COLO668 (cell line): ENCODE data around the gene FGF4.
"Not testable (repeated sequence)": the region's sequence is repeated elsewhere in the genome, so short reads cannot be mapped to it uniquely, and the experiment has no call there.

ENCODE experiments used
- DNase-seq: peaks from one replicate; lab custom pipeline; 2025; ENCODE audit not compliant: unreplicated experiment; lab: John Stamatoyannopoulos, UW

Gene FGF4

GRCh38 chr11:69773626-69774353, 1.4 kb downstream of the FGF4 start:
- no peak for DNase-seq

DNA sequence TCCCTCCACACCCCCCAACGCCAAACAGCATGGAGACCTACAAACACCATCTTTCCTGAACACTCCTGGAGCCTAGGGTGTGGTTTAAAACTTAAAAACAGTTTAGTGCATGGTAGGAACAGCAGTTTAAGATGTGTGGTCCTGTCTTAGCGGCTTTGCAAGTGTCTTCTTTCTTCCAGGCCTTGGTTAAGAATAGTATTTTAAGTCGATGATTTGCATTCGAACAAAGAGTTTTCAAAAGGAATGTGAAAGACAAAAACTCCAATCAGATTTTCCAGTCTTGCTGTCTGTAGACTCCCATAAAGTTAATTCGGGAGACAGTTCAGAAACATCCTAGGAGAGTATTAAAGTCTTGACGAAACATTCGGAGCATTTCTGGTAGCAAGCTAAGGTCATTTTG, 3.7 kb downstream of the FGF4 start:
- DNase-seq: no peak

- DNase-seq: no peak
Observed at GRCh38 chr11:69770540-69770939, 4.6 kb downstream of the FGF4 start.

DNA sequence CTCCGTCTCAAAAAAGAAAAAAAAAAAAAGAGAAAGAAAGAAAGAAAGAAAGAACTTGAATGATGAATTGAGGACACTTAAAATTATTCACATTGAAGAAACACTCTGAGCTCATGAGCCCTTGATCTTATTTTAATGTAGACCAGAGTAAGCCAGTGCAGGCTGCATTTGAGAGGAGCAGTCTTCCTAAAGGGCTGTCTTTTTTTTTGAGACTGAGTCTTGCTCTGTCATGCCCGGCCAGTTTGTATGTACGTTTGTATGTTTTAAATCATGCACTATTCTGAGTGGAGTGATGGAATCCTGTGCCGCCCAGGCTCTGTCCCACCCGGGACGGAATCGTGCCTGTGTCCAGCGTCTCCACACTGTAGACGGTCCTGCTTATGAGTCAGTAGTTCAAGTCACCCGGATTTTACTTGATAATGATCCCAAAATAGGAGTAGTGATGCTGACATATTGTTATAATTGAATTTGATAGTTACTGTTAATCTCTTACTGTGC, 9.6 kb downstream of the FGF4 start:
- DNase-seq: no peak

- not testable (repeated sequence) for DNase-seq
Observed at GRCh38 chr11:69764918-69765317, 10.2 kb downstream of the FGF4 start.

- DNase-seq: no peak
Observed at GRCh38 chr11:69760319-69760718, 14.8 kb downstream of the FGF4 start.

DNA sequence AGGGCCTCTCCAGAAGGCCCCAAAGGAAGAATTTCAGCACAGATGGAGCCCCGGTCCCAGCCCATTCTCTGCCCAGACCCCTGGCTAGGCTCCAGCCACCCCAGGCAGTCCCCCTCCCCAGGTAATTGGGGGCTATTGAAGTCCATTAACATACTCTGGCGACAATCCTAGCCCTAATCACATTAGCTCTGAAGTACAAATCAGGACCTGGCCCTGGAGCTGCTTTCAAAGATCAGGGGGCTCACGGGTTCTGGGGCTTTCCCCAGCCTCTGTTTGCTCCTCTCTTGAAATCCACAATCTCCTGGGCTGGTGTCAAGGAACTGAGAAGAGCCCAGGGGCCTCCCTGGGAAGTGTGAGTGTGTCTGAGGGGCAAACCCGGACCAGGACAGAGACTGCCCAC, 22.3 kb downstream of the FGF4 start:
- DNase-seq: no peak

DNA sequence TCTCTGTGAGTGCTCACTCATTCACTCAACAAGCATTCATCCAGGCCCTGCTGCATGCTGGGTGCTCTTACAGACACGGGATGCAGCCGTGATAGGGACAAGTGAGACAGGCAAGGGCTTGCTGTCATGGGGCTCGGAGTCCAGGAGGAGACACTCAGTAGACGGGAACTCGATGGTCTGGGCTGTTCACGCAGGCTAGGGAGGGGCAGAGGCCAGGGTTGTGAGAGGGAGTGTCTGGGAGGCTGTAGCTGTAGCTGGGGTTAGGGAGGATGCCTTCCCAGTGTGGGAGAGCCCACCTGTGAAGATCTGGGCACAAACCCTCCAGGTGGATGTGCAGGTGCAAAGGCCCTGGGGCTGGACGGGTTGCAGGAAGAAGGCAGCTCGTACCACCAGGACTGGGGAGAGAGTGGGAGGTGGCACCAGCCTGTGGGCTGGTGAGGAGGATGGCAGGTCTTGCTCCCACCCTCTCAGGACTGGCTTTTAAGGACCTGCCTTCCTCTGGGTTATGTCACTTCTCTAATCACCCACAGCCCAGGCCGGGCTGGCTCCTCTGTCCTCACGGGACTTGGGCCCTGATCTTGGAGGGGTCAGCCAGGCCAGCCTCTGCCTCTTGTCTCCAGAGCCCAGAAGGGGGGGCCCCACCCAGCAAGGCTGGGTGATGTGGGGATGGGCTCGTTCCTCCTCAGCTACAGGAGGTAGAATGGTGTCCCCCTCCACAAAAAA, 24.1 kb downstream of the FGF4 start:
- DNase-seq: no peak

GRCh38 chr11:69750108-69750850, 24.9 kb downstream of the FGF4 start:
- DNase-seq: no peak

DNA sequence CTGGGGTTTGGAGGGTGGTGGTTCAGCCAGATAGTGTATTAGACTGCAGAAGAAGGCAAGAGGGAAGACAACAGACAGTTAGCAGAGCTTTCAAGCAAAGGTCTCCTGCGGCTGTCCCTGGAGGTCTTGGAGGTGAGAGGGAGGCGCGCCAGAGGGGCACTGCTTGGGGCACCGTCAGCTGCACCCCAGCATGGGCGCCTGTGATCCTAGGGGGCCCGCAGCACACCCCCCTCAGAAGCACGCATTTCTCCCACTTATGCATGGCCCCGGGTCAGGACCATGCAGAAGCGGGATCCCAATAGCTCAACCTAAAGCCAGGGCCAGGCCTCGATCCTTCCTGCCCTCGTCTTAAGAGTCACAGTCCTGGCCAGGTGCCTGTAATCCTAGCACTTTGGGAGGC, 26.5 kb downstream of the FGF4 start:
- no peak for DNase-seq

DNA sequence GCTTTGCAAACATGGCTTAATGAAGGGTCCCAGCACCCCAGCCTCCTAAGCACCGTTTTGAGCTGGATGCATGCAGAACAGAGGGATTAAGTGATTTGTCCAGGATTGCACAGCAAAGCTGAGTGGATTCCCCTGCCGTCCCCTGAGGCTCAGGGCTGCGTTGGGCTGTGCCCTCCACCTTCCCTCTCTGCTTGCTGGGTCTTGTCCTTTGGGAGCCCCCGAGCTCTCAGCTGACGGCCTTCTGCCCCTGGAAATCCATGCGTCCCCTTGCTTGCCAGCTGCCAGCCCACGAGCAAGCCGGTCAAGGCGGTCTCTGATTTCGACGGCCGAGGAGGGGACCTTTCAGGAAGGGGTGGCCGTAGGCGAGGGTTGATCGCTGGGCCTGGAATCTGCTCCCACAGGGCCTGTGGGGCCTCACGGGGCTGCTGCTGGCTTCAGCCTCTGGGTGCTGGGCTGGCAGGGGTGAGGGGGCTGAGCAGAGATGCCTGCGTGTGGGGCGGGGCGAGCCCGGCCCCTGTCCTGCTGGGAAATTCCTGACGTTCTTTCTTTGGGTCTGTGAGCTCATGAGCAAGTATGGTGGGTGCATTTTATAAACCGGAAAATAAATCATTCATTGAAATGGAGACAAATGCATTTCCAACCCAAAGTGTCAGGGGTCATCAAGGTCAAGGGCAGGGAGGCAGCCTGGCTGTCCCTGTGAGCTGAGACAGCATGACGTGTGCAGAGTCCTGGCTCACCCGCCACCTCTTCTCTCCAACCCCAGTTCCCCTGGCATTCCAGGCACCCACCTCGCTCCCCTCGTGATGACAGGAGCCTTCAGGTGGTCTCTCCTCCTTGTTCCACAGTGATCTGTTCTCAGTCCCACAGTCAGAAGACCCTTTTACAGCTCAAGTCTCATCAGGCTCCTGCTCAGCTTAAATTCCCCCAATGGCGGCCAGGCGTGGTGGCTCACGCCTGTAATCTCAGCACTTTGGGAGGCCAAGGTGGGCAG, 28.1 kb downstream of the FGF4 start:
- DNase-seq: no peak

DNA sequence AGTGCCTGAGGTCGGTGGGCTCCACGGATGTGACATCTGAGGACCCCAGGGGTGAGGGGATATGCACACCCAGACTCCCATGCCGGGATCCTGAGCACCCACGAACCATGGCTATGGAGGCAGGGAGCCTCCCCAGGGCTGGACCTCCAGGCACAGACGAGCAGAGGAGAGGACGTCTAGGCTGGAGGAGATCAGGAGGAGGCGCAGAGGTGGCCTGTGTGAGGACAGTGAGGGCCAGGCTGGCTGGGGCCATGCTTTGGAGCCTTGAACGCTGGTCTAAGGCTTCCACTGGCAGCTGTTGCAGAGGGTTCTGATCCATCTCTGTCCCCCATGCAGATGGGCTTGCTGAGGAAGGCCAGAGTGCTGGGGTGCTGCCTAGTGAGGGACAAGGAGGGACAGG, 29.0 kb downstream of the FGF4 start:
- no peak for DNase-seq

- no peak for DNase-seq
Observed at GRCh38 chr11:69745201-69745600, 29.9 kb downstream of the FGF4 start.

DNA sequence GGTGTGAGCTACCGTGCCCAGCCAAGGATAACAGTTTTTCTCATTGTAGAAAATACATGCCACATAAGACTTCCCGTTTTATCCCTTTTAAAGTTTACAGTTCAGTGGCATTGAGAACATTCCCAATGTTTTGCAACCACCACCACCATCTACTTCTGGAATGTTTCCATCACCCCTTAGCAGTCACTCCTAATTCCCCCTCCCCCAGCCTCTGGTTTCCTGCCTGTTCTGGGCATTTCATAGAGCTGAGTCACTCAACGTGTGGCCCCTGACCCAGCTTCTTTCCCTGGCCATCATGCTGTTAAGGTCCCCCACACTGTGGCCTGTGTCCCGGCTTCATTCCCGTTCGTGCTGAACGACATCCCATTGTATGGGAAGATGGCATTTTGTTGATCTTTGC, 30.7 kb downstream of the FGF4 start:
- DNase-seq: no peak

DNA sequence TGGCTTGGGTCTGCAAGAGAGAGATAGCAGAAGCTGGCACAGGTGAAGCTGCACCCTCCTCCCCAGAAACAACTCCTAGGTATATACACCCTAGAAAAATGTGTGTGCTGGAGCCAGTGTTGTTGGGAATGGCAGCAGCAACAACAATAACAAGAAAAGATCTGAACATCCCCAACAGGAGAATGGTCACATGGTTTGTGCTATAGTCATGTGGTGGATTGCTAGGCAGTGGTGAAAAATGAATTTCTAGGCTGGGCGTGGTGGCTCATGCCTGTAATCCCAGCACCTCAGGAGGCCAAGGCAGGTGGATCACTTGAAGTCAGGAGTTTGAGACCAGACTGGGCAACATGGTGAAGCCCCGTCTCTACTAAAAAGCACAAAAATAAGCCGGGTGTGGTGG, 40.3 kb downstream of the FGF4 start:
- no peak for DNase-seq

DNA sequence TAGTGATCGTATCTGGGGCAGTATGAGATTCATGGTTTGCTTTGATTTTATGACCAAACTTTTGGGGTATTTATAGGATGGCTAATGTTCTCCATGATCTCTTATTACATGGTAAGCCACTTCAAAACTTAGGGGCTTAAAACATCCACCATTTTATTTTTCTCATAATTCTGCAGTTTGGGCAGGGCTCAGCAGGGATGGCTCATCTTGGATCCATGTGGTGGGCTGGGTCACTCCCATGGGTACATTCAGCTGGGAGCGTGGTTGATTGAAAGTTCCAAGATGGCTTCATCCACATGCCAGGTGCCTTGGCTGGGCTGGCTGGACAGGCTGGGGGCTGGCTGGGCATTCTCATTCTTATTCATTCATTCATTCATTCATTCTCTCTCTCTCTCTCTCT, 40.8 kb downstream of the FGF4 start:
- no peak for DNase-seq

GRCh38 chr11:69732910-69733309, 42.2 kb downstream of the FGF4 start:
- DNase-seq: no peak

- no peak for DNase-seq
Observed at GRCh38 chr11:69731110-69731509, 44.0 kb downstream of the FGF4 start.

GRCh38 chr11:69730500-69730899, 44.6 kb downstream of the FGF4 start:
- no peak for DNase-seq

DNA sequence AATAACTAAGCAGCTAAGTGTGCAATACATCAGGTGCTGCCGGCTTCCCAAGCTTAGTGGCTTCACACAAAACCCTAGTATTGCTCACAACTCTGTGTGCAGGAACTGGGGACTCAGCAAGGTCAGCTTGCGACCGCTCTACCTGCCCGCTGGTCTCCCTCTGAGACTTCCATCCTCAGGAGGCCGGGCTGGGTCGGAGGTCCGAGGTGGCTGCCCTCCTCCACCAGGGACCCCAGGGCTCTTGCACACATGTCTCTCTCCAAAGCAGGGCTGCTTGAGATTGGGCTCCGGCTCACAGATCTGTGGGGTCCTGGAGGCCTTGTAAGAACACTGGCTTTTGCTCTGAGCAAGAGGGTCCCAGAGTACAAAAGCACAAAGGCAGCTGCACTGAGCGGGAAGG, 45.9 kb downstream of the FGF4 start:
- no peak for DNase-seq

DNA sequence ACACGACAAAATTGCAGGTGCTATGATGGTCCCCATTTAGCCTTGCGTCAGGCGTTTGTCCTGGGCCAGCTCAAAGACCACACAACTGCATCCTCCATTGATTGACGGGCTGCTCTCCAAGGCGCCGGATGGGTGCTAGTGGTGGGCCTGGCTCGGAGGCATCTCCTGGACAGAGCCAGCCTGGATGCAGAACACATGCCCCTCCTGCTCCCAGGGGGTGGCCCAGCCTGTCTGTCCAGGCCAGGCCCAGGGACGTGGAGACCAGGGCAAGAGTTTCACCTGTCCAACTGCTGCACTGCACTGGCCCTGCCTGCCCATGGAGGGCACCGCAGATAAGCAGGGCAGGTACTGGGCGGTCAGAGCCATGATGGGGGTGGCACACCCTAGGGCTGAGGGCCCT, 47.9 kb downstream of the FGF4 start:
- no peak for DNase-seq
